AG04449 (cell line): Measurements from ENCODE around the gene FOCAD.

Experiments
- CTCF ChIA-PET: fragments of 350-600 bp; formaldehyde crosslinking; extraction: SDS; loops from one replicate; lab custom pipeline; 2021; ENCODE audit warnings: antibody characterized with exemption; lab: Yijun Ruan, JAX
- POLR2A ChIA-PET: fragments of 400-600, 350-600 bp; formaldehyde crosslinking; extraction: SDS; loops from one replicate; lab custom pipeline; 2020; ENCODE audit warnings: antibody characterized with exemption, inconsistent platforms; lab: Yijun Ruan, JAX
- DNase-seq: peaks from one replicate; pipeline ENCODE4 v3.0.0-alpha.2; 2010; ENCODE audit warnings: low read depth, low spot score
- H3K4me3 ChIP-seq: 2 replicates; pipeline ENCODE4 v1.5.1; 2011; ENCODE audit warnings: low read depth, mild to moderate bottlenecking, control low read depth, low read length
- TF ChIP-seq, protein P1 (sequence below): IDR thresholded peaks from one replicate; pipeline ENCODE4 v1.5.1; 2011; ENCODE audit warnings: mild to moderate bottlenecking, moderate library complexity, low read length, control low read depth, inconsistent platforms; ENCODE audit not compliant: insufficient read depth; ENCODE audit errors: missing control alignments

The FOCAD gene

DNA sequence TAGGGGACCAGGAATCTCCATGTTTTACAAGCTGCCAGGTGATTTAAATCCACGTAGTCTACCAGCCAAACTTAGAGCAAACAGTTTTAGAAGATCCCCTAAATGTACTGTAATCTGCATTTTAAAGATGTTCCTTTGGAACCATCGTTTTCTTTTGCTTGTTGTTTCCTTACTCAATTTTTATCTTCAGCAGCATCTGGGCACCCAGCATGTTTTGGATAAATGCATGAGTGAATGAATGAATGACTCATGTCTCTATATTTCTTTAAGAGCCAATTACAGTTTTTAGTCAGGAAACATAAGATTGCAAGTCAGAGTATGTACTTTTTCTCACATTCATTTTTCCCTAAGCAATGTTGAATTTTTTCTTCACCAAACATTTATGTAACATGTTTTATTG lies 224.4 kb downstream of the FOCAD start:
- H3K4me3 ChIP-seq: no peak overlapping the region
- no peak for DNase-seq
- POLR2A ChIA-PET: no interaction called here
- CTCF ChIA-PET: interaction anchor here (0.9 to 1.7 kb wide), 4 partner anchors 13 to 284 kb away, joined by 3 to 7 read pairs (median 4); no protein-coding TSS in a partner anchor
- TF ChIP-seq, protein P1, sequence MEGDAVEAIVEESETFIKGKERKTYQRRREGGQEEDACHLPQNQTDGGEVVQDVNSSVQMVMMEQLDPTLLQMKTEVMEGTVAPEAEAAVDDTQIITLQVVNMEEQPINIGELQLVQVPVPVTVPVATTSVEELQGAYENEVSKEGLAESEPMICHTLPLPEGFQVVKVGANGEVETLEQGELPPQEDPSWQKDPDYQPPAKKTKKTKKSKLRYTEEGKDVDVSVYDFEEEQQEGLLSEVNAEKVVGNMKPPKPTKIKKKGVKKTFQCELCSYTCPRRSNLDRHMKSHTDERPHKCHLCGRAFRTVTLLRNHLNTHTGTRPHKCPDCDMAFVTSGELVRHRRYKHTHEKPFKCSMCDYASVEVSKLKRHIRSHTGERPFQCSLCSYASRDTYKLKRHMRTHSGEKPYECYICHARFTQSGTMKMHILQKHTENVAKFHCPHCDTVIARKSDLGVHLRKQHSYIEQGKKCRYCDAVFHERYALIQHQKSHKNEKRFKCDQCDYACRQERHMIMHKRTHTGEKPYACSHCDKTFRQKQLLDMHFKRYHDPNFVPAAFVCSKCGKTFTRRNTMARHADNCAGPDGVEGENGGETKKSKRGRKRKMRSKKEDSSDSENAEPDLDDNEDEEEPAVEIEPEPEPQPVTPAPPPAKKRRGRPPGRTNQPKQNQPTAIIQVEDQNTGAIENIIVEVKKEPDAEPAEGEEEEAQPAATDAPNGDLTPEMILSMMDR: no peak

DNA sequence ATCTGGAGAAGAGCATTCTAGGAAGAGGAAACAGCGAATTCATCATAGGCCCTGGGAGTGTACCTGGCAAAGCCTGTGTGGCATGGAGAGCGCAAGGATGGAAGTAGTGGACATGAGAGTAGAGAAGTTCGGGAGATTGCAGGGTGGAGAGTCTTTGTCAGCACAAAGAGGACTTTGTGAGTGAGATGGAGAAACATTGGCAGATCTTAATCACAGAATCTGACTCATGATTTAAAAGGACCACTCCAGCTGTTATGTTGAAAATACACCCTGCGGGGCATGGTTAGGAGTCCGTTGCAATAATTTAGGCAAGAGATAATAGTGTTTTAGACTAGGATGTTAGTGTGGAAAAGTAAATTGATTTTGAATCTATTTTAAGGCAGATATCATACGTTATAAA lies 230.5 kb downstream of the FOCAD start:
- ChIA-PET CTCF (no interaction called here), POLR2A (no interaction called here)
- DNase-seq: no peak
- TF ChIP-seq, protein P1: no peak
- no peak overlapping the region for H3K4me3 ChIP-seq

DNA sequence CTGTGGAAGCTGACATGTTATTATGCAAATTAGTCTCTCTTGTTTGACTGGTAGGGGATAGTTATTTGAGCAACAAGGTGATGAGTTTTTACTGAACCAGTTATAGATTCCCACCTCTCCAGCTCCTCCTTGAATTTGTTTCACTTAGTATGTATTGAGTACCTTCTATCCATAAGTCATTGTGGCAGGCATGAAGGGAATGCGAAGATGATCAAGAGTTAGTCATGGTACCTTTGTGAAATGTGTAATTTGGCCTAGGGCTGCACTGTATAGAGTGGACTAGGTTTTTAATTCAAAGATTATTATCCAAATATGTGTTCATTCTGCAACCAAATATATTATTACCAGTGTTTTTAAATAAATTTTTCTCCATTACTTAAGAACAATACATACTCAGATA lies 237.3 kb downstream of the FOCAD start:
- ChIA-PET POLR2A (no interaction called here), CTCF (interaction anchor here (0.8 to 1.4 kb wide), 2 partner anchors 10 to 297 kb away, joined by 5 read pairs; no protein-coding TSS in a partner anchor)

DNA sequence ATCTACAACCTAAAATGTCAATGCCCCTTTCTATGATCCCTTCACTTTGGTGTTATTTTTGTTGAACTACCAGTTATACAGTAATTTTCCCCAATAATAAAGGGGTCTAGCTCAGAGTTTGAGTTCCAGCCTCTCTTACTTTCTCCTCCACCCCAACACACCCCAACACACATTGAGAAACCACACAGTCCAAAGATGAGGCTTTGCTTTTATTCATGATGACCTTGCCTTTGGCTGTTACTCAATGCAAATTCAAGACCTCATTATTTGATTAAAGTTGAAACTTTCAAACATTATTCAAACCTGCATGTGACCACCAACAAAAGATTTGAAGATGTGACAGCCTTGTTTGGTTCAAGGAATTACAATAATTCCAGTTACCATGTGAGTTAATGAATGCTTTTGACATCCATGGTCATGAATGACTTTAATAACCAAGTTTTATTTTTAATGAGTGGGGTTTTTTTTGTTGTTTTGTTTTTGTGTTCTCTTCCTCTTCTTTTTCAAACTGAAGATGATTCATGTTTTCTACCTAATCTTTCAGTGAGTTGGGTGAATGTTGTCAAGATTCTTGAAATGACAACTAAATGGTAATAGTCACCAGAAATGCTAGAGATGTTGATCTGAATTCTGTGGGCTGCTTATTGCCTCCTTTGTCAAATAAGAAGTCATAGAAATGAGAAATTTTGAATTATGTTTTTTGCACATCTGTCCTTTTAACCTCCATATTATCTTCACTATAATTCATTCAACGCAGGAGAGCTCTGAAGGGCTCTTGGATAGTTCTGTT lies 241.4 kb downstream of the FOCAD start:
- TF ChIP-seq, protein P1: no peak
- no peak for DNase-seq
- ChIA-PET CTCF (interaction anchor here (1.2 kb wide), 1 partner anchor 14 kb away, joined by 3 read pairs; no protein-coding TSS in a partner anchor), POLR2A (no interaction called here)
- H3K4me3 ChIP-seq: no peak overlapping the region

More for the DNA sequence above, 237.3 kb downstream of the FOCAD start:
- TF ChIP-seq, protein P1: no peak
- no peak overlapping the region for H3K4me3 ChIP-seq
- DNase-seq: no peak

DNA sequence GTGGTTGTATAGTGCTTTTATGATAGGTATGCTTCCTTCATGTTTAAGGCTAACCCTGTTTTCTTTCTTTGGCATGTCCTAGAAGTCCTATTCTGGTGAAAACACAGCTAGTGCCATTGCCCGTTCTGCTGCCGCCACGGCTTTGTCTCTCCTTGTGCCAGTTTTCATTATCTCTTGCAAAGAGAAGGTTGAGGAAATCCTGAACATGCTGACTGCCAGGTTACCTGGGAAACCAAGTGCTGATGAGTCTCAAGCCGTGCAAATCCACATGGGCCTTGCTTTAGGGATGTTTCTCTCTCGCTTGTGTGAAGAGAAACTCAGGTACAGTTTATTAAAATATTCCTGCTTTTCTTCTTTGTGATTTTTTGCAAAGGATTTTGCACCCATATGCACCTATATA lies 245.2 kb downstream of the FOCAD start:
- H3K4me3 ChIP-seq: no peak overlapping the region
- TF ChIP-seq, protein P1: no peak
- ChIA-PET CTCF (interaction anchor here (5.6 kb wide), 1 partner anchor 12 kb away, joined by 42 read pairs; no protein-coding TSS in a partner anchor), POLR2A (no interaction called here)
- DNase-seq: no peak

DNA sequence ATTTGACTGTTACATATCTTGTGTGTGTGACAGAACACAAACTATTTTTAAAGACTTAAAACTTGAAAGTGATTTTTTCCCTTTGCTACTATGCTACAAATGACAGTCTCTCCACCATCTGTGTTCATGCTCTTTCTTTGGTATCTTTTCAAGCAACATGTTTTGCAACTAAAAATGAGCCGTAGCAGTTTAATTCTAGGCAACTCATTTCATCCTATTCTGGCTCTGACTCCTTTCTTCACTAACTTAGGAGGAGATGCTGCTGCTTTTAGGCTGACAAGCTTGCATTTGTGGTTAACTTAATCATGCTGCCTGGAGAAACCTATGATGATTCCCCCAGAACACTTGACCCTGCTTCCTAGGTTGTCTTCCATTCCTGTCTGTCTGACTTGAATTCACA lies 246.8 kb downstream of the FOCAD start:
- H3K4me3 ChIP-seq: no peak overlapping the region
- TF ChIP-seq, protein P1: no peak
- ChIA-PET CTCF (interaction anchor here (1.0 to 5.6 kb wide), 4 partner anchors 9 to 306 kb away, joined by 3 to 42 read pairs (median 5); no protein-coding TSS in a partner anchor), POLR2A (no interaction called here)
- DNase-seq: no peak
